B cell (primary cell): ENCODE data around the gene B3GNT9. TPM values are rescaled to one million over a fixed set of nuclear protein-coding genes. Genes with fewer than 3 reads are reported as not detected.

Source experiments
- ATAC-seq: fragments of 200-7000 bp; cut with Tn5 transposase; one replicate; pipeline ENCODE4 v1.10.0; 2021; ENCODE audit warnings: low read depth, mild to moderate bottlenecking, moderate number of reproducible peaks, moderate library complexity
- CTCF ChIA-PET: fragments of 350-600 bp; sonication (Branson Sonifier 250); formaldehyde crosslinking; loops from one replicate; lab custom pipeline; 2021; ENCODE audit warnings: antibody characterized with exemption, inconsistent platforms; lab: Charles Lee
- POLR2A ChIA-PET: fragments of 350-600 bp; sonication (Branson Sonifier 250); formaldehyde crosslinking; loops from one replicate; lab custom pipeline; 2021; ENCODE audit warnings: antibody characterized with exemption; lab: Charles Lee
- DNase-seq: peaks from one replicate; pipeline ENCODE4 v3.0.0; 2013
- H2AFZ ChIP-seq: 2 replicates; pipeline ENCODE4 v1.6.1; 2012; ENCODE audit warnings: mild to moderate bottlenecking, low read depth, low read length; ENCODE audit not compliant: insufficient read depth, poor library complexity, severe bottlenecking
- H3K27ac ChIP-seq, 2 donors: 1 replicate in 1 of 2; 2 replicates in 1 of 2; pipeline ENCODE4 v1.5.1; 2012 to 2013; ENCODE audit warnings: low read length in 2 of 2, mild to moderate bottlenecking in 2 of 2, moderate library complexity in 1 of 2
- H3K27me3 ChIP-seq, 4 experiments: fragments of 200-600 bp in 1 of 4; sonication (generic) in 1 of 4; replicated peaks in 1 of 4; 1 replicate in 2 of 4; 2 replicates in 2 of 4; pipeline versions ENCODE4 v1.6.1 to v1.7.0; 2013 to 2016; ENCODE audit warnings: low read length in 3 of 4, mild to moderate bottlenecking in 2 of 4, mixed read lengths in 1 of 4, moderate library complexity in 1 of 4; ENCODE audit not compliant: insufficient read depth in 4 of 4, control insufficient read depth in 3 of 4; ENCODE audit errors: control extremely low read depth in 1 of 4
- H3K36me3 ChIP-seq, 2 experiments: replicated peaks in 1 of 2; 1 replicate in 1 of 2; 2 replicates in 1 of 2; pipeline versions ENCODE4 v1.6.1 to v1.7.1; 2013; ENCODE audit warnings: low read length in 1 of 2; ENCODE audit not compliant: insufficient read depth in 2 of 2, control insufficient read depth in 1 of 2; ENCODE audit errors: control extremely low read depth in 1 of 2, extremely low read depth in 1 of 2
- H3K4me1 ChIP-seq, 2 donors: fragments of 200-600 bp in 1 of 2; sonication (generic) in 1 of 2; 1 replicate in 1 of 2; 2 replicates in 1 of 2; pipeline versions ENCODE4 v1.5.1 to v1.6.1; 2013 to 2017; ENCODE audit warnings: low read length in 2 of 2; ENCODE audit not compliant: control insufficient read depth in 2 of 2, insufficient read depth in 2 of 2
- H3K4me2 ChIP-seq: replicated peaks from 2 replicates; pipeline ENCODE3; 2012; ENCODE audit warnings: mild to moderate bottlenecking, low read depth, low read length; ENCODE audit not compliant: poor library complexity, severe bottlenecking
- H3K4me3 ChIP-seq, 5 experiments: fragments of 200-600 bp in 1 of 5; sonication (generic) in 1 of 5; 1 replicate in 3 of 5; 2 replicates in 2 of 5; pipeline versions ENCODE4 v1.5.1 to v1.7.0; 2011 to 2016; ENCODE audit warnings: low read length in 4 of 5, mild to moderate bottlenecking in 4 of 5, low read depth in 2 of 5, control low read depth in 1 of 5, moderate library complexity in 1 of 5; ENCODE audit not compliant: insufficient read depth in 1 of 5; ENCODE audit errors: control extremely low read depth in 1 of 5, extremely low read depth in 1 of 5
- H3K79me2 ChIP-seq: fragments of 200-600 bp; sonication (generic); one replicate; pipeline ENCODE4 v1.6.0; 2016; ENCODE audit warnings: low read length; ENCODE audit not compliant: control insufficient read depth, insufficient read depth
- H3K9ac ChIP-seq: fragments of 200-600 bp; sonication (generic); 2 replicates; pipeline ENCODE4 v1.6.1; 2017; ENCODE audit warnings: mild to moderate bottlenecking, low read length, moderate library complexity
- H3K9me3 ChIP-seq, 3 donors: one replicate each; pipeline versions ENCODE4 v1.6.1 to v1.7.1; 2013; ENCODE audit warnings: low read length in 2 of 3; ENCODE audit not compliant: control insufficient read depth in 2 of 3, insufficient read depth in 1 of 3; ENCODE audit errors: control extremely low read depth in 1 of 3
- H4K20me1 ChIP-seq: 2 replicates; pipeline ENCODE4 v1.6.0; 2012; ENCODE audit warnings: mild to moderate bottlenecking, low read length; ENCODE audit not compliant: insufficient read depth, control insufficient read depth, poor library complexity, severe bottlenecking
- H3K27ac Mint-ChIP-seq: one replicate; pipeline ENCODE4 v1.8.0; 2021; ENCODE audit warnings: mixed read lengths
- H3K27me3 Mint-ChIP-seq: one replicate; pipeline ENCODE4 v1.8.0; 2021; ENCODE audit warnings: mixed read lengths
- H3K4me1 Mint-ChIP-seq: one replicate; pipeline ENCODE4 v1.8.0; 2021; ENCODE audit warnings: mixed read lengths
- H3K4me3 Mint-ChIP-seq: one replicate; pipeline ENCODE4 v1.8.0; 2021; ENCODE audit warnings: mixed read lengths
- H3K9me3 Mint-ChIP-seq: one replicate; pipeline ENCODE4 v1.8.0; 2022; ENCODE audit warnings: mixed read lengths; ENCODE audit not compliant: insufficient read depth
- CTCF ChIP-seq: fragments of 200-600 bp; IDR thresholded peaks from one replicate; pipeline ENCODE4 v1.8.0; 2022; ENCODE audit warnings: antibody characterized with exemption, mild to moderate bottlenecking
- EZH2 ChIP-seq: IDR thresholded peaks from 2 replicates; pipeline ENCODE4 v1.6.1; 2012; ENCODE audit warnings: borderline replicate concordance, low read depth, mild to moderate bottlenecking, moderate library complexity, low read length; ENCODE audit not compliant: insufficient read depth, poor library complexity, severe bottlenecking
- WGBS: methylation state at CpG from one replicate; pipeline ENCODE4 v1.1.5; 2013; ENCODE audit warnings: missing lambda C conversion rate; ENCODE audit not compliant: insufficient coverage; 5-methylcytosine and 5-hydroxymethylcytosine counted together
- intact Hi-C: fragments of 100-400 bp; cut with micrococcal nuclease; formaldehyde crosslinking; loops from one replicate; pipeline ENCODE4 v1.10.0; 2022
- polyA plus RNA-seq: library from polyadenylated mRNA; depleted of rRNA; stranded (reverse); fragments of >200 nt; gene quantifications from 2 replicates; pipeline ENCODE4 v1.2.3, GENCODE V29; 2012
- total RNA-seq, 2 donors: library from RNA; stranded (reverse); fragments of 120-200 nt in 1 of 2; gene quantifications; 1 replicate in 1 of 2; 2 replicates in 1 of 2; pipeline versions ENCODE4 v1.2.3 to v1.2.4, GENCODE V29; 2013 to 2022

The B3GNT9 gene
- total and polyA plus RNA-seq, 2 donors (not counting 1 experiment from before 2014, with no cell fraction given), result 1.6 to 2.5 TPM

GRCh38 chr16:67156143-67156844, 5.5 kb upstream of the B3GNT9 start:
- Histone ChIP-seq H3K4me1 (peaks cover 31 to 51% of the 10 kb centered on the region in 2 donors), H3K27me3 (peaks cover 0 to 22% (median 6%) of the 10 kb centered on the region in 4 experiments), H3K27ac (no peak overlapping the region), H3K9ac (no peak overlapping the region), H3K4me2 (no peak overlapping the region), H3K36me3 (no peaks in the 10 kb centered on the region), H2AFZ (no peak overlapping the region), H4K20me1 (peaks cover 52% of the 10 kb centered on the region), H3K4me3 (no peak overlapping the region), H3K9me3 (peaks cover 0 to 20% (median 0%) of the 10 kb centered on the region in 3 donors), H3K79me2 (no peaks in the 10 kb centered on the region)
- Mint-ChIP-seq H3K27me3 (peaks cover 5% of the 10 kb centered on the region), H3K9me3 (no peaks in the 10 kb centered on the region), H3K4me3 (peak overlapping the region; percentile 10), H3K4me1 (peaks cover 54% of the 10 kb centered on the region), H3K27ac (no peak overlapping the region)
- ChIA-PET CTCF (interaction anchor here (1.1 to 2.2 kb wide), 15 partner anchors 14 to 206 kb away, joined by 3 to 27 read pairs (median 9); partner anchors contain the start of gene NOL3), POLR2A (no interaction called here)
- TF ChIP-seq EZH2, result no peak
- 87% methylated on average over 14 of the region's 15 CpGs for WGBS
- ATAC-seq (no peak), DNase-seq (peak; percentile 31)
- intact Hi-C loops, result no loop called here

DNA sequence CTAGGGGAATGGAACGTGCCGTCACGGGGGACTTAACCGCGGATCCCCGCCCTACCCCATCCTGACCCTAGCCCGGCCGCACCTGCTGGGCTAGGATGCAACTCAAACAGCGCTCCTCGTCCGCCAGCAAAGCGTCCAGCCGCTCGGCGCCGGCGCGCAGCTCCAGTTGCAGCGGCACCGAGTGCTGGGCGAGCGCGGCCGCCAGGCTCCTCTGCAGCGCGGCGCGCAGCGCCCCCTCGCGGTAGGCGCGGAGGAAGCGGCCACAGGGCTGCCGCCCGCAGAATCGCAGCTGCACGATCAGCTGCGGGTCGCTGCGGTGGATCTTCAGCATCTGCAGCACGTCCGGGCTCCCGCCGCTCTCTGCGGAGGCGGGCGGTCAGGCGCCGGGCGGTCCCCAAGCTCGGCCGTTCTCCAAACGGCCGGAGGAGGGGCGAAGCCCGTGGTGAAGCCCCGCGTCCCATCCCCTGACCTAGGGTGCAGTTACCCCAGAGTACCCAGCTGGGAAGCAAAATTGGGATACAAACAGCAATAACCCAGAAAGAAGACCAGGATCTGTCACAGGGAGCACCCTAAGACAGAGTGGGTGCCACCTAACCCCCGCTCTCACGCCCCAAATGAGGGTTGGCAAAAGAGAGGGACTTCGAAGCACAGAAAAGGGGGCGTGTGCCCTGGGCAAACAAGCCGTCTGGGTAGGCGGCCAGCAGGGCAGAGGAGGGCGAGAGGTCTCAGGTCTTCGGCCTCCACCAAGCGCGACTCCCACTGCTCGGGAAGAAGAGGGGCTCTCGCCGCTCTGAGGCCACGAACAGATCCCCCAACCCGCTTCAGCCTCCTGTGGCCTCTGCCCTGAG, 4.7 kb upstream of the B3GNT9 start:
- Mint-ChIP-seq H3K27ac (peak overlapping the region; percentile 26), H3K4me3 (peak overlapping the region; percentile 72), H3K27me3 (peaks cover 4% of the 10 kb centered on the region), H3K9me3 (no peaks in the 10 kb centered on the region), H3K4me1 (peaks cover 53% of the 10 kb centered on the region)
- ChIA-PET POLR2A (interaction anchor here (0.5 to 0.6 kb wide), 3 partner anchors 132 to 239 kb away, joined by 3 to 4 read pairs (median 3); no protein-coding TSS in a partner anchor), CTCF (interaction anchor here (0.6 to 2.6 kb wide), 58 partner anchors 8 to 596 kb away, joined by 3 to 27 read pairs (median 4); partner anchors contain the start of genes ATP6V0D1, CBFB, CES3 and NOL3)
- intact Hi-C loops, result loop anchor here (1.0 to 2.0 kb wide), 4 partner anchors 46 to 208 kb away; partner anchors contain the start of gene PHAF1
- peak; percentile 87 for DNase-seq
- peak overlapping the region; percentile 9 for H2AFZ ChIP-seq
- no peak overlapping the region for H3K9ac ChIP-seq
- peaks cover 30 to 50% of the 10 kb centered on the region in 2 donors for H3K4me1 ChIP-seq
- H3K27me3 ChIP-seq, result peaks cover 0 to 22% (median 6%) of the 10 kb centered on the region in 4 experiments
- no peaks in the 10 kb centered on the region for H3K79me2 ChIP-seq
- 17% methylated on average over 72 of the region's 74 CpGs for WGBS
- no peaks in the 10 kb centered on the region for H3K36me3 ChIP-seq
- peaks cover 0 to 12% (median 0%) of the 10 kb centered on the region in 3 donors for H3K9me3 ChIP-seq
- peak; percentile 26 for ATAC-seq
- H3K4me2 ChIP-seq, result peak overlapping the region; percentile 71
- peak overlapping the region in 2 of 5 experiments; percentile 8 to 29 for H3K4me3 ChIP-seq
- H3K27ac ChIP-seq, result no peak overlapping the region
- TF ChIP-seq EZH2 (no peak), CTCF (peak; percentile 95)
- peaks cover 51% of the 10 kb centered on the region for H4K20me1 ChIP-seq
